Measurements from ENCODE around the gene PSAPL1.

PSAPL1 gene

DNA sequence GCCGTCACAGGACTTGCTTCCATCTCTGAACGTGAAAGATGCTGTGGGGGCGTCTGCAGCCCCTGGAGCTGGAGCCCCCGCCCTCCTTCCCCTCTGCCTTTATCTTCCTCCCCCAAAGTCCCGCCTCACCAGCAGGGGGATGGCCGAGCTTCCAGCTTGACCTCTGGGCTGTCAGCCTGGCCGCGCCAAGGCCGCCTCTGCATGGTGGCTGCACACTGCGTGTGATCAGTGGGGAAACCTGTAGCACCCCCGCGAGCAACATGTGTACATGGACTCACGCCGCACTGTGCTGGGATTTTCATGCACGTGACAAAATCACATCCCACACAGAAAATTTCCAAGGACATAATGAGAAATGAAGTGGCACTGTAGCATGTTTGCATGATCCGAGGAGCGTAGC is 26.5 kb upstream of the PSAPL1 start:
- Histone ChIP-seq H3K9ac (no peak overlapping the region), H3K27ac (no peak overlapping the region), H3K27me3 (ENCODE audit: control insufficient read depth, insufficient read depth, low read length) (no peaks in the 10 kb centered on the region), H3K4me1 (no peaks in the 10 kb centered on the region), H3K4me2 (ENCODE audit: low read length) (no peak overlapping the region), H3K36me3 (ENCODE audit: control insufficient read depth, insufficient read depth, low read length) (no peaks in the 10 kb centered on the region), H3K9me3 (ENCODE audit: control insufficient read depth, low read length) (no peaks in the 10 kb centered on the region), H3K79me2 (no peaks in the 10 kb centered on the region), H2AFZ (no peak overlapping the region), H3K4me3 (ENCODE audit: low read depth, low read length) (no peak overlapping the region)
- TF ChIP-seq, protein P1, sequence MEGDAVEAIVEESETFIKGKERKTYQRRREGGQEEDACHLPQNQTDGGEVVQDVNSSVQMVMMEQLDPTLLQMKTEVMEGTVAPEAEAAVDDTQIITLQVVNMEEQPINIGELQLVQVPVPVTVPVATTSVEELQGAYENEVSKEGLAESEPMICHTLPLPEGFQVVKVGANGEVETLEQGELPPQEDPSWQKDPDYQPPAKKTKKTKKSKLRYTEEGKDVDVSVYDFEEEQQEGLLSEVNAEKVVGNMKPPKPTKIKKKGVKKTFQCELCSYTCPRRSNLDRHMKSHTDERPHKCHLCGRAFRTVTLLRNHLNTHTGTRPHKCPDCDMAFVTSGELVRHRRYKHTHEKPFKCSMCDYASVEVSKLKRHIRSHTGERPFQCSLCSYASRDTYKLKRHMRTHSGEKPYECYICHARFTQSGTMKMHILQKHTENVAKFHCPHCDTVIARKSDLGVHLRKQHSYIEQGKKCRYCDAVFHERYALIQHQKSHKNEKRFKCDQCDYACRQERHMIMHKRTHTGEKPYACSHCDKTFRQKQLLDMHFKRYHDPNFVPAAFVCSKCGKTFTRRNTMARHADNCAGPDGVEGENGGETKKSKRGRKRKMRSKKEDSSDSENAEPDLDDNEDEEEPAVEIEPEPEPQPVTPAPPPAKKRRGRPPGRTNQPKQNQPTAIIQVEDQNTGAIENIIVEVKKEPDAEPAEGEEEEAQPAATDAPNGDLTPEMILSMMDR (IDR thresholded peaks at IDR 0.05): no peak

GRCh38 chr4:7460566-7460965 is 25.8 kb upstream of the PSAPL1 start:
- Histone ChIP-seq H3K79me2 (no peaks in the 10 kb centered on the region), H3K4me3 (ENCODE audit: low read depth, low read length) (no peak overlapping the region), H3K4me2 (ENCODE audit: low read length) (no peak overlapping the region), H3K9ac (no peak overlapping the region), H3K36me3 (ENCODE audit: control insufficient read depth, insufficient read depth, low read length) (no peaks in the 10 kb centered on the region), H3K27ac (no peak overlapping the region), H3K9me3 (ENCODE audit: control insufficient read depth, low read length) (no peaks in the 10 kb centered on the region), H3K4me1 (no peaks in the 10 kb centered on the region), H2AFZ (no peak overlapping the region), H3K27me3 (ENCODE audit: control insufficient read depth, insufficient read depth, low read length) (no peaks in the 10 kb centered on the region)
- TF ChIP-seq, protein P1 (IDR thresholded peaks at IDR 0.05): no peak

DNA sequence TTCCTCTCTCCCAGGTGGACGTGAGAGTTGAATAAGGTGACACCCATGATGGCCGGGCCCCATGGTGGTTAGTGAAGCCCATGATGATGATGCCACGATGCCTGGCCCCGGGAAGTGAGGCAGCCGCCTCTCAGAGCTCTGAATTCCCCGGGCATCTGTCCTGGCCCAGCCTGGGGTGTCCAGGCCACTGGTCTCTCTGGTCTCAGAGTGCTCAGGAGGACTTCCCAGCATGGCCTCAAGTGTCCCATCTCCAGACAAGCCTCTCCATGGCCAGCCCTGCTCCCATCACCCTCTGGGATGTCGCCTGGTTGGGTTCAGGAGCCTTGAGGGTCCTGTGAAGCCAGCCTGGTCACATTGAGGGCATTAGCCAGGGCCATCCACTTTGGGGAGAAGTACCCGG is 24.7 kb upstream of the PSAPL1 start:
- Histone ChIP-seq H3K9ac (no peak overlapping the region), H3K9me3 (ENCODE audit: control insufficient read depth, low read length) (no peaks in the 10 kb centered on the region), H3K4me2 (ENCODE audit: low read length) (no peak overlapping the region), H3K36me3 (ENCODE audit: control insufficient read depth, insufficient read depth, low read length) (no peaks in the 10 kb centered on the region), H3K4me1 (no peaks in the 10 kb centered on the region), H3K27ac (no peak overlapping the region), H3K4me3 (ENCODE audit: low read depth, low read length) (no peak overlapping the region), H2AFZ (no peak overlapping the region), H3K27me3 (ENCODE audit: control insufficient read depth, insufficient read depth, low read length) (no peaks in the 10 kb centered on the region), H3K79me2 (no peaks in the 10 kb centered on the region)
- TF ChIP-seq, protein P1 (IDR thresholded peaks at IDR 0.05): no peak

GRCh38 chr4:7458477-7458876 is 23.7 kb upstream of the PSAPL1 start:
- no peak overlapping the region for H3K4me3 ChIP-seq (ENCODE audit: low read depth, low read length)
- TF ChIP-seq, protein P1 (IDR thresholded peaks at IDR 0.05): no peak
- H3K27me3 ChIP-seq (ENCODE audit: control insufficient read depth, insufficient read depth, low read length): no peaks in the 10 kb centered on the region
- no peak overlapping the region for H3K4me2 ChIP-seq (ENCODE audit: low read length)
- no peak overlapping the region for H3K27ac ChIP-seq
- H3K9me3 ChIP-seq (ENCODE audit: control insufficient read depth, low read length): no peaks in the 10 kb centered on the region
- no peaks in the 10 kb centered on the region for H3K4me1 ChIP-seq
- H3K36me3 ChIP-seq (ENCODE audit: control insufficient read depth, insufficient read depth, low read length): no peaks in the 10 kb centered on the region
- no peaks in the 10 kb centered on the region for H3K79me2 ChIP-seq
- no peak overlapping the region for H3K9ac ChIP-seq
- H2AFZ ChIP-seq: no peak overlapping the region

DNA sequence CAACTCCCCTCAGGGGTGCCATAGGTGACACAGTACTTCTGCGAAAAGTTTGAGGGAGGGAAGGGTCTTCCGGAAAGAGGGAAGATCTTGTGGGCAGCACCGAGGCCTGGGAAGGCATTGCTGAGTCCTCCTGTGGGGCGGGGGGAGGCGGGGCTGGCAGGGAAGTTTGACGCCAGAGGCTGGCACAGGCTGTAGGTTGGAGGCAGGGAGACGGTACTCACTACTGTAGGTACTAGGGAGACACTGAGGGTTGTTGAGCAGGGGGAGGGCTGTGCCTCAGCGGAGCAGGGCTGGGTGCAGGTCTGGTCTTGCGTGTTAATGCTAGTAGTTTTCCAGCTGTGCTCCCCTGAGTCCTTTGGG is 23.3 kb upstream of the PSAPL1 start:
- Histone ChIP-seq H3K9me3 (ENCODE audit: control insufficient read depth, low read length) (no peaks in the 10 kb centered on the region), H3K4me2 (ENCODE audit: low read length) (no peak overlapping the region), H3K79me2 (no peaks in the 10 kb centered on the region), H2AFZ (no peak overlapping the region), H3K27ac (no peak overlapping the region), H3K36me3 (ENCODE audit: control insufficient read depth, insufficient read depth, low read length) (no peaks in the 10 kb centered on the region), H3K9ac (no peak overlapping the region), H3K4me3 (ENCODE audit: low read depth, low read length) (no peak overlapping the region), H3K27me3 (ENCODE audit: control insufficient read depth, insufficient read depth, low read length) (no peaks in the 10 kb centered on the region), H3K4me1 (no peaks in the 10 kb centered on the region)
- TF ChIP-seq, protein P1 (IDR thresholded peaks at IDR 0.05): no peak
